Thyroid gland (tissue), 4 donors: Measurements from ENCODE around the gene CPLX1. TPM values are rescaled to one million over a fixed set of nuclear protein-coding genes. Genes with fewer than 3 reads are reported as not detected.

Experiments
- DNase-seq, 2 donors: peaks; one replicate each; pipeline ENCODE4 v3.0.0-alpha.2; 2019
- H3K27ac ChIP-seq, 3 donors: fragments of 200-600 bp; sonication (generic); 1 replicate in 2 of 3; 2 replicates in 1 of 3; pipeline ENCODE4 v1.5.1; 2016 to 2019; ENCODE audit warnings: mild to moderate bottlenecking in 1 of 3, moderate library complexity in 1 of 3
- H3K27me3 ChIP-seq: fragments of 200-600 bp; sonication (generic); one replicate; pipeline ENCODE4 v1.5.1; 2019
- H3K36me3 ChIP-seq, 2 donors: fragments of 200-600 bp; sonication (generic); one replicate each; pipeline ENCODE4 v1.5.1; 2016 to 2019
- H3K4me1 ChIP-seq, 2 donors: fragments of 200-600 bp; sonication (generic); one replicate each; pipeline ENCODE4 v1.5.1; 2017 to 2019
- H3K4me3 ChIP-seq, 3 donors: fragments of 200-600 bp; sonication (generic); replicated peaks in 1 of 3; 1 replicate in 2 of 3; 2 replicates in 1 of 3; pipeline ENCODE4 v1.5.1; 2016; ENCODE audit warnings: mild to moderate bottlenecking in 1 of 3
- H3K9me3 ChIP-seq: fragments of 200-600 bp; sonication (generic); one replicate; pipeline ENCODE4 v1.5.1; 2017
- POLR2A ChIP-seq, 2 donors: fragments of 450-650 bp; IDR thresholded peaks; one replicate each; pipeline ENCODE4 v1.6.1; 2017; ENCODE audit warnings: antibody characterized with exemption in 2 of 2, mild to moderate bottlenecking in 2 of 2, moderate library complexity in 1 of 2
- WGBS, 2 donors: methylation state at CpG; one replicate each; pipeline ENCODE4 v1.1.5; 2017; 5-methylcytosine and 5-hydroxymethylcytosine counted together
- intact Hi-C: fragments of 100-400 bp; cut with DNase I; formaldehyde crosslinking; loops from one replicate; pipeline ENCODE4 v1.15.1; 2023
- total RNA-seq, 4 donors: library from RNA; depleted of rRNA; stranded (reverse); fragments of >200 nt; gene quantifications; one replicate each; pipeline ENCODE4 v1.2.3, GENCODE V29; 2016
- TF ChIP-seq, protein P1 (sequence below), 6 experiments: fragments of 200-600 bp in 3 of 6; fragments of 450-650 bp in 3 of 6; sonication (generic) in 3 of 6; IDR thresholded peaks; one replicate each; pipeline ENCODE4 v1.5.1; 2016 to 2019; ENCODE audit warnings: antibody characterized with exemption in 6 of 6, mild to moderate bottlenecking in 2 of 6, inconsistent platforms in 1 of 6, moderate library complexity in 1 of 6

The CPLX1 gene
- 1 to 10 TPM in 2 of 4 donors, under 1 TPM in 1, not detected in 1; 0.75 to 3.2 (median 1.4) TPM for total RNA-seq

DNA sequence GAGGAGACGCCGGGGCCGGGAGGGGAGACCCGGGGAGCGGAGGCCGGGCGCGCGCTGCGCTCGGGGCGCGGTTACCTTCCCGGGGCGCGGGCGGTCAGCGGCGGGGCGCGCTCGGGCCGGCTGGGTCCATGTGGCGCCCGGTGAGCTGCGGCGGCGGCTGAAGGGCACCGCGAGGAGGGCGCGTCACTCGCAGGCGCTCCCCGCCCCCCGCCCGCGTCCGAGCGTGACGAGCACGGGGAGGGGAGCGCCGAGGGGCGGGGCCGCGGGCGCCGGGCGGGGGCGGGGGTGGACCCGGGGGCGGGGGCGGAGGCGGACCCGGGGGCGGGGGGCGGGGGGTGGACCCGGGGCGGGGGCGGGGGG lies at the start of gene CPLX1:
Gene CPLX1, minus strand, starts transcription at position 159 of the 360 bp plus-strand sequence. CDS start 1,607 bp downstream, outside the sequence.
- peak; percentile 41 to 42 for DNase-seq
- 1% methylated on average over 19 of the region's 61 CpGs; no CpG with 5 or more reads in 1 of the 2 donors for WGBS, 2 donors
- intact Hi-C loops = no loop called here
- Histone ChIP-seq H3K9me3 (no peaks in the 10 kb centered on the region), H3K36me3 (no peaks in the 10 kb centered on the region), H3K4me1 (peaks cover 10 to 21% of the 10 kb centered on the region in 2 donors), H3K4me3 (peak within 1 kb of the TSS in 1 of 3 donors; percentile 38), H3K27ac (no peak within 1 kb of the TSS), H3K27me3 (peaks cover 12% of the 10 kb centered on the region)
- TF ChIP-seq, protein P1, sequence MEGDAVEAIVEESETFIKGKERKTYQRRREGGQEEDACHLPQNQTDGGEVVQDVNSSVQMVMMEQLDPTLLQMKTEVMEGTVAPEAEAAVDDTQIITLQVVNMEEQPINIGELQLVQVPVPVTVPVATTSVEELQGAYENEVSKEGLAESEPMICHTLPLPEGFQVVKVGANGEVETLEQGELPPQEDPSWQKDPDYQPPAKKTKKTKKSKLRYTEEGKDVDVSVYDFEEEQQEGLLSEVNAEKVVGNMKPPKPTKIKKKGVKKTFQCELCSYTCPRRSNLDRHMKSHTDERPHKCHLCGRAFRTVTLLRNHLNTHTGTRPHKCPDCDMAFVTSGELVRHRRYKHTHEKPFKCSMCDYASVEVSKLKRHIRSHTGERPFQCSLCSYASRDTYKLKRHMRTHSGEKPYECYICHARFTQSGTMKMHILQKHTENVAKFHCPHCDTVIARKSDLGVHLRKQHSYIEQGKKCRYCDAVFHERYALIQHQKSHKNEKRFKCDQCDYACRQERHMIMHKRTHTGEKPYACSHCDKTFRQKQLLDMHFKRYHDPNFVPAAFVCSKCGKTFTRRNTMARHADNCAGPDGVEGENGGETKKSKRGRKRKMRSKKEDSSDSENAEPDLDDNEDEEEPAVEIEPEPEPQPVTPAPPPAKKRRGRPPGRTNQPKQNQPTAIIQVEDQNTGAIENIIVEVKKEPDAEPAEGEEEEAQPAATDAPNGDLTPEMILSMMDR (IDR thresholded peaks at IDR 0.05) = no peak

DNA sequence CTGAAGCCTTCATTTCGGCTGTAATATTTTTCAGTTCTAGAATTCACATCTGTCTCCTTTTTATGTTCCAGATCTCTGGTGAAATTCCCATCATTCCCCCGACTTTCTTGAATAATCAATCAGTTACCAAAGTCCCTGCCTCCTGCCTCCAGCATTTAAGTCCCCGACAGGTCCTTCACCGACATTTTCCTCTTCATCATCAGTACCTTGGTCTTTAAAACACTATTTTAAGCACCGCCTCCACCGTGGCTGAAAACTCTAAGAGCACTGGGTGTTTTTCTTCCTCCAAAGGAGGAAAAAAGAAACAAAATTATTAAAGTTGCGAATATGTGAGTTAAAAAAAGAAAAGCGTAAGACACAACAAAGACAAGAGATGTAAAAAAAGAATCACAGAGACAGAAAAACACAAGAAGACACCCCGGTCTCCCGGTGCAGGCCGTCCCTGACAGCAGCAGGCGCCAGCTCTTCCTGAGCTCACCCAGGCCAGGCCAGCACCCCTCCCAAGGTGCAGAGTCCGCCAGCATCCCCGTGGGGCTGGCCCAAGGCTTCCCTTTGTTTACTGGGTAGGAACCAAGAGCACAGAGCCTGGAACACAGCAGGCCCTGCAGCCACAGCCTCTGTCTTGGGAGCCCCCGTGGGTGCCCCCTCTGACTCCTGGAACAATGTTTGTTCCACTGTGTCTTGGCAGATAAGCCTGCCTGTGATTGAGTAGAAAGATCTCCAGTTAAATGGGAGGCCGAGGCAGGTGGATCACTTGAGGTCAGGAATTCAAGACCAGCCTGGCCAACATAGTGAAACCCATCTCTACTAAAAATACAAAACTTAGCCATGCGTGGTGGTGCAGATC lies 49.3 kb upstream of the CPLX1 start:
- TF ChIP-seq, protein P1 (IDR thresholded peaks at IDR 0.05) = no peak
- TF ChIP-seq POLR2A (IDR thresholded peaks at IDR 0.05) = no peak
- WGBS, 2 donors = 73 to 84% methylated on average over 17 of the region's 17 CpGs
- DNase-seq = peak in 1 of 2 donors; percentile 34
- Histone ChIP-seq H3K4me3 (no peak overlapping the region), H3K9me3 (no peaks in the 10 kb centered on the region), H3K4me1 (no peaks in the 10 kb centered on the region), H3K27ac (no peak overlapping the region), H3K27me3 (no peaks in the 10 kb centered on the region), H3K36me3 (peaks cover 33 to 34% of the 10 kb centered on the region in 2 donors)
- intact Hi-C loops = no loop called here

DNA sequence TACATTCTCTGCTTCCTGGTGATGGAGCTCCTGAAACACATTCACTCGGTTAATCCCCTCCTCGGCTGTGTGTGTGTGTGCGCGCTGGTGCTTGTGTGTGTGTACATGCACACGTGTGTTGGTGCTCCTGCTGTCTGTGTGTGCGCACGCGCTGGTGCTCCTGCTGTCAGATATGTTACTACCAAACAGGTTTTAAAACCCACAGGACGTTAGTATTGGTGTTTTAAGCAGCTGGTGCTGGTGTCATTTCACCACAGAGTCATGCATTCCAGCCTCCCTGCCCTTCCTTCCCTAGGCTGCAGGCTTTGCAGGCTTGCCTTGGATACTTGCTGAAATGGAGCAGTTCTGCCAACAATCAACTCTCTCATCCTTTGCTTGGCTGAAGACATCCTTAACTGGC lies 48.1 kb upstream of the CPLX1 start:
- H3K9me3 ChIP-seq = no peaks in the 10 kb centered on the region
- no peak for DNase-seq
- no peaks in the 10 kb centered on the region for H3K27me3 ChIP-seq
- H3K4me3 ChIP-seq = no peak overlapping the region
- WGBS, 2 donors = 94 to 95% methylated on average over 9 of the region's 9 CpGs
- H3K27ac ChIP-seq = no peak overlapping the region
- intact Hi-C loops = no loop called here
- no peaks in the 10 kb centered on the region for H3K4me1 ChIP-seq
- no peak for TF ChIP-seq POLR2A (IDR thresholded peaks at IDR 0.05)
- H3K36me3 ChIP-seq = peaks cover 31 to 34% of the 10 kb centered on the region in 2 donors

DNA sequence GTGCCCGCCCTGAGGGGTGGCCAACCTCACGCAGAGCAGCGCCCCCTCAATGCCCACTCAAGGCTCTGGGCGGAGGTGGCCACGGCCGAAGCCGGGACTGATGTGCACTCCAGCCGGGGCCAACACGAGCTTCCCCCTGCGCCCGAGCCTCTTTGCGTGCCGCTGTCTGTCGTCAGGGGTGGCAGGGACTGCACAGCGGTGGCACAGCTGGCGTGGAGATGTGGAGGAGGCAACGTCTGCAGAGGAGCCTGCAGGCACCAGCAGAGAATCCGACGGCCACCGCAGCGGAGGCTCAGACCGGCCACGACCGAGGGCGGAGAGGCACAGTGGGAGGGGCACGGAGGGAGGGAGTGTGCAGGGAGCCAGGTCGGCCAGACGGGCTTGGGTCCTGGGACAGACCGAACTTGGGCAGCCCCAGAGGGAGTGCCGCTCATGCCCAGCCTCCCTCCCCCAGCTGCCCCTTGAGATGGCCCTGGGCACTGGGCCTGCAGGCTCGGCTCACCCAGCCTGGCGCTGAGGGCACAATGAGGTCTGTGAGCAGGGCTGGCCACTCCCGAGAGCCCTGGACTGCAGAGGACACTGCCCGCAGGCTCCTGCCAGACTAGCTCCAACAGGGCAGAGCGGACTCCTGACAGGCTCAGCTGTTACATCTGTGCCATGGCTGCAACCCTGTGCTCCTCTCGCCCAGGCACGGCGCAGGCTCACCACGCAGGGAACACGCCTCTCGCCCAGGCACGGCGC lies 46.5 kb upstream of the CPLX1 start:
- Histone ChIP-seq H3K4me1 (no peaks in the 10 kb centered on the region), H3K27ac (no peak overlapping the region), H3K27me3 (no peaks in the 10 kb centered on the region), H3K36me3 (peaks cover 36 to 39% of the 10 kb centered on the region in 2 donors), H3K4me3 (no peak overlapping the region), H3K9me3 (no peaks in the 10 kb centered on the region)
- DNase-seq = no peak
- intact Hi-C loops = no loop called here
- TF ChIP-seq, protein P1 (IDR thresholded peaks at IDR 0.05) = no peak
- no peak for TF ChIP-seq POLR2A (IDR thresholded peaks at IDR 0.05)
- 93% methylated on average over 26 to 28 of the region's 43 CpGs for WGBS, 2 donors

DNA sequence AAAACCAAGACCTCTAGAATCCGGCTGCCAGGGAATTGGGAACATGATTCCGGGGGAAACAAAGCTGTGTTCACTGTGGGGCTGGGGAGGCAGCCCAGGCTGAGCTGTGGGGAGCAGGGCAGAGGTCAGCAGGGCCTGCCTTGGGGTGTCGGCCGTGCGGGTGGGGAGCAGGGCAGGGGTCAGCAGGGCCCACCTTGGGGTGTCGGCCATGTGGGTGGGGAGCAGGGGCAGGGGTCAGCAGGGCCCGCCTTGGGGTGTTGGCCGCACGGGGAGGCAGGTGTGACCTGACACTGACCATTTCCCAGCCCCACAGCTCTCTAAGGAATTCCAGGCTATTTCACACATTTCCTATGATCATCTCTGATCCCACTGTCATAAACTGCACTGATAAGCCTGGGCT lies 45.6 kb upstream of the CPLX1 start:
- H3K36me3 ChIP-seq = peaks cover 34 to 41% of the 10 kb centered on the region in 2 donors
- H3K27me3 ChIP-seq = no peaks in the 10 kb centered on the region
- no peak for DNase-seq
- 82 to 89% methylated on average over 6 to 8 of the region's 9 CpGs for WGBS, 2 donors
- H3K4me3 ChIP-seq = no peak overlapping the region
- H3K9me3 ChIP-seq = no peaks in the 10 kb centered on the region
- no peak overlapping the region for H3K27ac ChIP-seq
- no peaks in the 10 kb centered on the region for H3K4me1 ChIP-seq
- intact Hi-C loops = no loop called here
- TF ChIP-seq, protein P1 (IDR thresholded peaks at IDR 0.05) = no peak
- no peak for TF ChIP-seq POLR2A (IDR thresholded peaks at IDR 0.05)
